PC-9 (cell line): Measurements from ENCODE around the gene MRPL14. TPM values are rescaled to one million over a fixed set of nuclear protein-coding genes. Genes with fewer than 3 reads are reported as not detected.

Experiments
- BruUV-seq: library from RNA; stranded (reverse); fragments of 400-500 nt; replicated peaks from 2 replicates; lab custom pipeline; 2021; lab: Mats Ljungman, UMichigan
- CTCF ChIA-PET: fragments of 300-600 bp; sonication (Branson Sonifier 250); formaldehyde crosslinking; loops from one replicate; lab custom pipeline; 2022; ENCODE audit warnings: antibody characterized with exemption; lab: Charles Lee
- POLR2A ChIA-PET: fragments of 300-600 bp; sonication (Branson Sonifier 250); formaldehyde crosslinking; loops from one replicate; lab custom pipeline; 2022; ENCODE audit warnings: antibody characterized with exemption; ENCODE audit not compliant: unreplicated experiment; lab: Charles Lee
- DNase-seq, 2 experiments: peaks; one replicate each; pipeline versions ENCODE4 v3.0.0 to v3.0.0-alpha.2; 2015 to 2022; ENCODE audit warnings: mixed read lengths in 1 of 2
- H2AFZ ChIP-seq: fragments of 200-600 bp; sonication (generic); 2 replicates; pipeline ENCODE4 v1.8.1; 2017; ENCODE audit warnings: antibody characterized with exemption
- H3F3A ChIP-seq: fragments of 200-600 bp; sonication (generic); 2 replicates; pipeline ENCODE4 v1.8.1; 2017; ENCODE audit warnings: antibody characterized with exemption, mild to moderate bottlenecking, low read depth; ENCODE audit not compliant: insufficient read depth
- H3K27ac ChIP-seq: fragments of 200-600 bp; sonication (generic); 2 replicates; pipeline ENCODE4 v1.6.1; 2016; ENCODE audit warnings: mixed run types
- H3K27me3 ChIP-seq: fragments of 200-600 bp; sonication (generic); 2 replicates; pipeline ENCODE4 v1.6.1; 2016; ENCODE audit warnings: low read depth, mixed run types; ENCODE audit not compliant: insufficient read depth
- H3K36me3 ChIP-seq: fragments of 200-600 bp; sonication (generic); 2 replicates; pipeline ENCODE4 v1.6.1; 2016; ENCODE audit warnings: low read depth, mixed run types
- H3K4me1 ChIP-seq: fragments of 200-600 bp; sonication (generic); replicated peaks from 2 replicates; pipeline ENCODE4 v1.6.1; 2016; ENCODE audit warnings: mixed run types; ENCODE audit not compliant: insufficient read depth
- H3K4me2 ChIP-seq: fragments of 200-600 bp; sonication (generic); 2 replicates; pipeline ENCODE4 v1.6.1; 2017; ENCODE audit warnings: mixed run types
- H3K4me3 ChIP-seq: fragments of 200-600 bp; sonication (generic); 2 replicates; pipeline ENCODE4 v1.6.1; 2016; ENCODE audit warnings: mixed run types
- H3K79me2 ChIP-seq: fragments of 200-600 bp; sonication (generic); 2 replicates; pipeline ENCODE4 v1.6.1; 2017; ENCODE audit warnings: low read depth, mixed run types
- H3K9me2 ChIP-seq: fragments of 200-600 bp; sonication (generic); 2 replicates; pipeline ENCODE4 v1.8.1; 2017; ENCODE audit warnings: mild to moderate bottlenecking; ENCODE audit not compliant: insufficient read depth
- H3K9me3 ChIP-seq: fragments of 200-600 bp; sonication (generic); 2 replicates; pipeline ENCODE4 v1.8.1; 2016; ENCODE audit warnings: low read depth; ENCODE audit not compliant: insufficient read depth
- H4K20me1 ChIP-seq: fragments of 200-600 bp; sonication (generic); 2 replicates; pipeline ENCODE4 v1.8.1; 2017; ENCODE audit not compliant: insufficient read depth
- CTCF ChIP-seq: fragments of 200-600 bp; sonication (generic); conservative IDR thresholded peaks from 2 replicates; pipeline ENCODE4 v1.6.1; 2017; ENCODE audit warnings: mixed run types, antibody characterized with exemption, mild to moderate bottlenecking, moderate library complexity
- EZH2 ChIP-seq: fragments of 200-600 bp; sonication (generic); IDR thresholded peaks from 2 replicates; pipeline ENCODE4 v1.8.0; 2017; ENCODE audit warnings: antibody characterized with exemption, low read depth
- intact Hi-C: fragments of 100-400 bp; cut with micrococcal nuclease; formaldehyde crosslinking; loops from one replicate; pipeline ENCODE4 v1.10.0; 2022; ENCODE audit not compliant: unreplicated experiment
- total RNA-seq: library from RNA; stranded (reverse); gene quantifications from 2 replicates; pipeline ENCODE4 v1.2.3, GENCODE V29; 2021

Gene MRPL14
- total RNA-seq, 1 experiment from 2014 or later = 96.3 TPM

GRCh38 chr6:44151348-44152108, 24.3 kb upstream of the MRPL14 start:
- Histone ChIP-seq H3K9me2 (no peaks in the 10 kb centered on the region), H2AFZ (no peak overlapping the region), H4K20me1 (no peaks in the 10 kb centered on the region), H3K9me3 (no peaks in the 10 kb centered on the region), H3K4me1 (no peaks in the 10 kb centered on the region), H3K36me3 (no peaks in the 10 kb centered on the region), H3K79me2 (no peaks in the 10 kb centered on the region), H3K4me3 (no peak overlapping the region), H3K4me2 (peak overlapping the region; percentile 36; the same call in 1 of the 2 replicates), H3F3A (peaks cover 7% of the 10 kb centered on the region; the same call in 1 of the 2 replicates), H3K27me3 (no peaks in the 10 kb centered on the region), H3K27ac (no peak overlapping the region)
- peak; percentile 41 to 74 for DNase-seq
- peak; percentile 99 for TF ChIP-seq CTCF
- no peak for TF ChIP-seq EZH2
- intact Hi-C loops = loop anchor here (1.0 kb wide), 1 partner anchor 55 kb away; no protein-coding TSS in a partner anchor
- BruUV-seq = no TSS peak
- ChIA-PET POLR2A (no interaction called here), CTCF (no interaction called here)

- Histone ChIP-seq H3F3A (no peaks in the 10 kb centered on the region), H2AFZ (no peak overlapping the region), H3K4me2 (no peak overlapping the region), H3K27ac (no peak overlapping the region), H3K4me1 (no peaks in the 10 kb centered on the region), H3K4me3 (no peak overlapping the region), H3K36me3 (no peaks in the 10 kb centered on the region), H3K9me2 (no peaks in the 10 kb centered on the region), H3K27me3 (no peaks in the 10 kb centered on the region), H3K79me2 (no peaks in the 10 kb centered on the region), H3K9me3 (no peaks in the 10 kb centered on the region), H4K20me1 (no peaks in the 10 kb centered on the region)
- intact Hi-C loops = no loop called here
- TF ChIP-seq CTCF (no peak), EZH2 (no peak)
- CTCF ChIA-PET = no interaction called here
- POLR2A ChIA-PET = no interaction called here
- no peak for DNase-seq
- BruUV-seq = no TSS peak
Measured at GRCh38 chr6:44150317-44150917, 23.2 kb upstream of the MRPL14 start.

- Histone ChIP-seq H3F3A (no peaks in the 10 kb centered on the region), H3K27me3 (no peaks in the 10 kb centered on the region), H3K4me3 (no peak overlapping the region), H3K4me1 (no peaks in the 10 kb centered on the region), H3K4me2 (no peak overlapping the region), H3K9me3 (no peaks in the 10 kb centered on the region), H2AFZ (no peak overlapping the region), H4K20me1 (no peaks in the 10 kb centered on the region), H3K9me2 (no peaks in the 10 kb centered on the region), H3K27ac (no peak overlapping the region), H3K79me2 (no peaks in the 10 kb centered on the region), H3K36me3 (no peaks in the 10 kb centered on the region)
- DNase-seq = no peak
- BruUV-seq = no TSS peak
- intact Hi-C loops = no loop called here
- TF ChIP-seq CTCF (no peak), EZH2 (no peak)
- POLR2A ChIA-PET = no interaction called here
- CTCF ChIA-PET = no interaction called here
Measured at GRCh38 chr6:44149369-44150012, 22.2 kb upstream of the MRPL14 start.
